ENCODE results near the gene LMAN1. TPM values are rescaled to one million over a fixed set of nuclear protein-coding genes. Genes with fewer than 3 reads are reported as not detected.

LMAN1 gene
- total and polyA plus RNA-seq, 2 experiments from 2014 or later = 127 to 193 TPM

- Histone ChIP-seq H4K20me1 (ENCODE audit: insufficient read depth) (no peaks in the 10 kb centered on the region), H3K79me2 (ENCODE audit: insufficient read depth) (no peaks in the 10 kb centered on the region), H3K4me2 (ENCODE audit: unreplicated experiment) (no peak overlapping the region), H3K27me3 (replicated peaks; ENCODE audit: insufficient read depth) (peaks cover 60% of the 10 kb centered on the region), H3K4me3 (no peak overlapping the region), H3K27ac (no peak overlapping the region), H3K9me3 (ENCODE audit: low read depth) (no peaks in the 10 kb centered on the region), H2AFZ (no peak overlapping the region), H3K9ac (no peak overlapping the region), H3F3A (ENCODE audit: insufficient read depth) (no peaks in the 10 kb centered on the region), H3K9me2 (ENCODE audit: insufficient read depth) (no peaks in the 10 kb centered on the region), H3K36me3 (ENCODE audit: low read depth) (no peaks in the 10 kb centered on the region), H3K4me1 (ENCODE audit: insufficient read depth) (no peaks in the 10 kb centered on the region)
- TF ChIP-seq EZH2phosphoT487 (IDR thresholded peaks at IDR 0.05; ENCODE audit: insufficient read depth, low read depth) = no peak
- TF ChIP-seq EZH2 (IDR thresholded peaks at IDR 0.05; ENCODE audit: insufficient read depth, poor library complexity, severe bottlenecking) = no peak
- 83 to 94% methylated on average over 3 of the region's 3 CpGs for WGBS, 2 experiments (ENCODE audit: low coverage in 1 of 2, low lambda C conversion rate in 2 of 2, missing lambda C conversion rate in 2 of 2)
- in situ Hi-C loops (cut with MboI) = no loop called here
- DNase-seq = no peak
Measured at GRCh38 chr18:59300676-59301285, 58.3 kb downstream of the LMAN1 start.

- in situ Hi-C loops (cut with MboI) = no loop called here
- WGBS, 2 experiments (ENCODE audit: low coverage in 1 of 2, low lambda C conversion rate in 2 of 2, missing lambda C conversion rate in 2 of 2) = 48 to 55% methylated on average over 8 of the region's 8 CpGs
- no peak overlapping the region for H3K9ac ChIP-seq
- no peaks in the 10 kb centered on the region for H3K36me3 ChIP-seq (ENCODE audit: low read depth)
- no peak overlapping the region for H3K4me2 ChIP-seq (ENCODE audit: unreplicated experiment)
- no peaks in the 10 kb centered on the region for H3F3A ChIP-seq (ENCODE audit: insufficient read depth)
- no peak overlapping the region for H2AFZ ChIP-seq
- no peaks in the 10 kb centered on the region for H4K20me1 ChIP-seq (ENCODE audit: insufficient read depth)
- no peak overlapping the region for H3K27ac ChIP-seq
- H3K4me3 ChIP-seq = no peak overlapping the region
- TF ChIP-seq EZH2 (IDR thresholded peaks at IDR 0.05; ENCODE audit: insufficient read depth, poor library complexity, severe bottlenecking) (no peak), EZH2phosphoT487 (IDR thresholded peaks at IDR 0.05; ENCODE audit: insufficient read depth, low read depth) (no peak)
- DNase-seq = no peak
- no peaks in the 10 kb centered on the region for H3K9me2 ChIP-seq (ENCODE audit: insufficient read depth)
- H3K9me3 ChIP-seq (ENCODE audit: low read depth) = no peaks in the 10 kb centered on the region
- no peaks in the 10 kb centered on the region for H3K4me1 ChIP-seq (ENCODE audit: insufficient read depth)
- peaks cover 57% of the 10 kb centered on the region for H3K27me3 ChIP-seq (replicated peaks; ENCODE audit: insufficient read depth)
- no peaks in the 10 kb centered on the region for H3K79me2 ChIP-seq (ENCODE audit: insufficient read depth)
Measured at GRCh38 chr18:59298871-59299270, 60.2 kb downstream of the LMAN1 start.

DNA sequence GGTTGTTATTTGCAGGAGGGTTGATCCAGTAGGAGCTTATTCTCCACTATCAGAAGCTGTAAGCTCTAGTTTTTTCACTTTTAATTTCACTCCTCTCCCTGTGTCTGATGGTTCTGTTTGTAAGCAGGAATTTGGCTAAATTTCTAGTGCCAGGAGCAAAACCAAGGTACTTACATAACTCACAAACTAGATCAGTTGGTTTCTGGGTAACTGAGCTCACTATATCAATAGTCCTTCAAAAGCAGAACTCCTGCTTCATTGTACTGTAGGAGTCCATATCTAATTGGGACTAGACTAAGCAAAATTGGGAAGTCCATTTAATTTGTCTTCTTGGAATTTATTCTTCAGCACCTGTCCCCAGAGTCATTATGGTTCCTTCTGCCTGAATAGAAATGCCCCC is 65.7 kb downstream of the LMAN1 start:
- H3K27ac ChIP-seq = no peak overlapping the region
- in situ Hi-C loops (cut with MboI) = no loop called here
- H3K4me3 ChIP-seq = no peak overlapping the region
- no peaks in the 10 kb centered on the region for H3K9me2 ChIP-seq (ENCODE audit: insufficient read depth)
- no peaks in the 10 kb centered on the region for H3F3A ChIP-seq (ENCODE audit: insufficient read depth)
- TF ChIP-seq EZH2phosphoT487 (IDR thresholded peaks at IDR 0.05; ENCODE audit: insufficient read depth, low read depth) (no peak), EZH2 (IDR thresholded peaks at IDR 0.05; ENCODE audit: insufficient read depth, poor library complexity, severe bottlenecking) (no peak)
- no peaks in the 10 kb centered on the region for H3K36me3 ChIP-seq (ENCODE audit: low read depth)
- no peaks in the 10 kb centered on the region for H3K79me2 ChIP-seq (ENCODE audit: insufficient read depth)
- H2AFZ ChIP-seq = no peak overlapping the region
- no peak for DNase-seq
- no peaks in the 10 kb centered on the region for H4K20me1 ChIP-seq (ENCODE audit: insufficient read depth)
- H3K4me2 ChIP-seq (ENCODE audit: unreplicated experiment) = no peak overlapping the region
- peaks cover 68% of the 10 kb centered on the region for H3K27me3 ChIP-seq (replicated peaks; ENCODE audit: insufficient read depth)
- no peaks in the 10 kb centered on the region for H3K9me3 ChIP-seq (ENCODE audit: low read depth)
- H3K4me1 ChIP-seq (ENCODE audit: insufficient read depth) = no peaks in the 10 kb centered on the region
- H3K9ac ChIP-seq = no peak overlapping the region

- TF ChIP-seq EZH2phosphoT487 (IDR thresholded peaks at IDR 0.05; ENCODE audit: insufficient read depth, low read depth) = no peak
- no peak for TF ChIP-seq EZH2 (IDR thresholded peaks at IDR 0.05; ENCODE audit: insufficient read depth, poor library complexity, severe bottlenecking)
- H3K36me3 ChIP-seq (ENCODE audit: low read depth) = no peaks in the 10 kb centered on the region
- no peak overlapping the region for H3K4me2 ChIP-seq (ENCODE audit: unreplicated experiment)
- no peaks in the 10 kb centered on the region for H3K9me2 ChIP-seq (ENCODE audit: insufficient read depth)
- H3K9ac ChIP-seq = no peak overlapping the region
- H3K27me3 ChIP-seq (replicated peaks; ENCODE audit: insufficient read depth) = peaks cover 27% of the 10 kb centered on the region
- no peaks in the 10 kb centered on the region for H3K9me3 ChIP-seq (ENCODE audit: low read depth)
- in situ Hi-C loops (cut with MboI) = no loop called here
- no peaks in the 10 kb centered on the region for H3K4me1 ChIP-seq (ENCODE audit: insufficient read depth)
- H2AFZ ChIP-seq = no peak overlapping the region
- H3K4me3 ChIP-seq = no peak overlapping the region
- no peak overlapping the region for H3K27ac ChIP-seq
- no peaks in the 10 kb centered on the region for H4K20me1 ChIP-seq (ENCODE audit: insufficient read depth)
- H3F3A ChIP-seq (ENCODE audit: insufficient read depth) = no peaks in the 10 kb centered on the region
- H3K79me2 ChIP-seq (ENCODE audit: insufficient read depth) = no peaks in the 10 kb centered on the region
- 0 to 2% methylated on average over 6 of the region's 6 CpGs for WGBS, 2 experiments (ENCODE audit: low coverage in 1 of 2, low lambda C conversion rate in 2 of 2, missing lambda C conversion rate in 2 of 2)
- DNase-seq = no peak
Measured at GRCh38 chr18:59286341-59286740, 72.7 kb downstream of the LMAN1 start.

DNA sequence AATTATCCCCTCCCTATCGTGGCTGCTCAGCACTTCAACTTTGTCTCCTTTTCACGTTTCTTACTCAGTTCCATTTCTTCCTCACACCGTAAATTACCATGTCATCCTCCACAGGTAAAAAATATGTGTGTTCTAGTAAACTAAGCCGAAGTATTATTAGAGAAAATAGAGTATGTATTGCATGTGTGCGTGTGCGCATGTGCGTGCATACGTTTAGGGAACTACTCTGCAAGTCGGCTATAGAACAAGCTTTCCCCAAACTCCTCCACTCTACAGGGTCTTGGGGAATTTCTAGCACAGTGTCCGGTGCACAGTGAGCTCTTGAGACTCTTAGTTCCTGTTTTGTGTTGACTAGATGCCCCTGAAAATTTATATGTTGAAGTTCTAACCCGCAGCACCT is 76.7 kb downstream of the LMAN1 start:
- Histone ChIP-seq H4K20me1 (ENCODE audit: insufficient read depth) (no peaks in the 10 kb centered on the region), H3K79me2 (ENCODE audit: insufficient read depth) (no peaks in the 10 kb centered on the region), H3F3A (ENCODE audit: insufficient read depth) (no peaks in the 10 kb centered on the region), H3K4me2 (ENCODE audit: unreplicated experiment) (no peak overlapping the region), H3K36me3 (ENCODE audit: low read depth) (no peaks in the 10 kb centered on the region), H3K9me3 (ENCODE audit: low read depth) (no peaks in the 10 kb centered on the region), H3K4me1 (ENCODE audit: insufficient read depth) (no peaks in the 10 kb centered on the region), H3K4me3 (no peak overlapping the region), H2AFZ (no peak overlapping the region), H3K9me2 (ENCODE audit: insufficient read depth) (no peaks in the 10 kb centered on the region), H3K9ac (no peak overlapping the region), H3K27me3 (replicated peaks; ENCODE audit: insufficient read depth) (peaks cover 44% of the 10 kb centered on the region), H3K27ac (no peak overlapping the region)
- 69 to 76% methylated on average over 11 of the region's 11 CpGs for WGBS, 2 experiments (ENCODE audit: low coverage in 1 of 2, low lambda C conversion rate in 2 of 2, missing lambda C conversion rate in 2 of 2)
- TF ChIP-seq EZH2phosphoT487 (IDR thresholded peaks at IDR 0.05; ENCODE audit: insufficient read depth, low read depth) = no peak
- no peak for TF ChIP-seq EZH2 (IDR thresholded peaks at IDR 0.05; ENCODE audit: insufficient read depth, poor library complexity, severe bottlenecking)
- in situ Hi-C loops (cut with MboI) = no loop called here
- no peak for DNase-seq
